ENCODE measurements around the gene MFAP3L. TPM values are rescaled to one million over a fixed set of nuclear protein-coding genes. Genes with fewer than 3 reads are reported as not detected.

The MFAP3L gene
- total RNA-seq, 4 donors from 2014 or later = 3.2 to 11.3 (median 4.6) TPM

DNA sequence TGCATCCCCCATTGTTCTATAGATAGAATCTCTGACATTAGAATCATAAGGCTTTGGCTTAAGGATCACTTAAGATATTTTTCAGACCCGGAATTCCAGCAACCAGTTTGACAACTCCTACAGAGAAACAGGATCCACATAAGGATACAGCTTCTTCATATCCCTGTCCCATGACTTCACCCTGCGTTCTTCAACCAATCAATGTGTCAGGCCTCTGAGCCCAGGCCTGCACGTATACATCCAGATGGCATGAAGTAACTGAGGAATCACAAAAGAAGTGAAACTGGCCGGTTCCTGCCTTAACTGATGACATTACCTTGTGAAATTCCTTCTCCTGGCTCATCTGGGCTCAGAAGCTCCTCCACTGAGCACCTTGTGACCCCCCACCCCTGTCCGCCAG lies 85.1 kb downstream of the MFAP3L start:
- in situ Hi-C loops (cut with MboI; ENCODE audit: low sequenced_read_pairs in 4 of 4) (no loop called here), intact Hi-C loops (cut with DNase I; ENCODE audit: low total_unique reads) (no loop called here)
- no peak for ATAC-seq
- TF ChIP-seq, protein P1, sequence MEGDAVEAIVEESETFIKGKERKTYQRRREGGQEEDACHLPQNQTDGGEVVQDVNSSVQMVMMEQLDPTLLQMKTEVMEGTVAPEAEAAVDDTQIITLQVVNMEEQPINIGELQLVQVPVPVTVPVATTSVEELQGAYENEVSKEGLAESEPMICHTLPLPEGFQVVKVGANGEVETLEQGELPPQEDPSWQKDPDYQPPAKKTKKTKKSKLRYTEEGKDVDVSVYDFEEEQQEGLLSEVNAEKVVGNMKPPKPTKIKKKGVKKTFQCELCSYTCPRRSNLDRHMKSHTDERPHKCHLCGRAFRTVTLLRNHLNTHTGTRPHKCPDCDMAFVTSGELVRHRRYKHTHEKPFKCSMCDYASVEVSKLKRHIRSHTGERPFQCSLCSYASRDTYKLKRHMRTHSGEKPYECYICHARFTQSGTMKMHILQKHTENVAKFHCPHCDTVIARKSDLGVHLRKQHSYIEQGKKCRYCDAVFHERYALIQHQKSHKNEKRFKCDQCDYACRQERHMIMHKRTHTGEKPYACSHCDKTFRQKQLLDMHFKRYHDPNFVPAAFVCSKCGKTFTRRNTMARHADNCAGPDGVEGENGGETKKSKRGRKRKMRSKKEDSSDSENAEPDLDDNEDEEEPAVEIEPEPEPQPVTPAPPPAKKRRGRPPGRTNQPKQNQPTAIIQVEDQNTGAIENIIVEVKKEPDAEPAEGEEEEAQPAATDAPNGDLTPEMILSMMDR (IDR thresholded peaks at IDR 0.05 in 4 of 5, conservative IDR thresholded peaks at IDR 0.05 in 1 of 5) = no peak
- no peak for TF ChIP-seq POLR2A (IDR thresholded peaks at IDR 0.05)
- Histone ChIP-seq H3K27me3 (no peaks in the 10 kb centered on the region), H3K27ac (no peak overlapping the region), H3K9me3 (no peaks in the 10 kb centered on the region), H3K36me3 (no peaks in the 10 kb centered on the region), H3K4me1 (no peaks in the 10 kb centered on the region), H3K4me3 (no peak overlapping the region)
- no peak for DNase-seq

DNA sequence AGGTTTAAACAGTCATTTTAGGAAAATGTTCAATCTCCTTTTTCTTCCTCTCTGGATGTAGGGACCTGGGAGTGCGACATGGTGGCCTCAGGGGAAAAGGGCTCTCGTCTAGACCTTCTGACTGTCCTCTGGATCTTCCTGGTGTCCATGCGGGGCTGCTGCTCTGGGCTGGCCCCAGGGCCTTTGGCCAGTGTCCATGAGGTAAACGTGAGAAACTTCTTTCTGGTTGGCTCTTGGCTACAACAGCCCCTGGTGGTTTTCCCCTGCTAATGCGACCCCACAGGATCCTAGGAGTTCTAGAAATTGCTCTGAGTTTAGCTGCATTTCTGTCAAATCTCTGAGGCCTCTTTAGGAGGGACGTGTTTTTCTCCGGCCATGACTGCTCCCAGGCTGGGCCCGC lies 85.7 kb downstream of the MFAP3L start:
- in situ Hi-C loops (cut with MboI; ENCODE audit: low sequenced_read_pairs in 4 of 4) (no loop called here), intact Hi-C loops (cut with DNase I; ENCODE audit: low total_unique reads) (no loop called here)
- no peaks in the 10 kb centered on the region for H3K9me3 ChIP-seq
- no peaks in the 10 kb centered on the region for H3K27me3 ChIP-seq
- no peak for DNase-seq
- no peak for ATAC-seq
- TF ChIP-seq POLR2A (IDR thresholded peaks at IDR 0.05) = no peak
- TF ChIP-seq, protein P1 (IDR thresholded peaks at IDR 0.05 in 4 of 5, conservative IDR thresholded peaks at IDR 0.05 in 1 of 5) = no peak
- no peaks in the 10 kb centered on the region for H3K4me1 ChIP-seq
- H3K27ac ChIP-seq = no peak overlapping the region
- no peak overlapping the region for H3K4me3 ChIP-seq
- no peaks in the 10 kb centered on the region for H3K36me3 ChIP-seq

Other genes with a start within 250 kb of the MFAP3L start
- 1 to 10 TPM in 1 of 4 donors, under 1 TPM in 3; 0.33 to 1.4 (median 0.82) TPM for gene AADAT, start 63.6 kb upstream of the MFAP3L start, total RNA-seq

Data from gastrocnemius medialis (tissue), 4 donors.